ENCODE data around the gene DCAF12L2. TPM values are rescaled to one million over a fixed set of nuclear protein-coding genes. Genes with fewer than 3 reads are reported as not detected.

The DCAF12L2 gene
- total RNA-seq, 6 experiments from 2014 or later: not detected

- Mint-ChIP-seq H3K27me3 (ENCODE audit: insufficient read depth) (no peaks in the 10 kb centered on the region), H3K27ac (no peak overlapping the region), H3K9me3 (peaks cover 5% of the 10 kb centered on the region; the same call in 1 of the 2 replicates), H3K4me3 (no peak overlapping the region), H3K36me3 (ENCODE audit: low read depth) (no peaks in the 10 kb centered on the region), H3K4me1 (ENCODE audit: low read depth) (no peaks in the 10 kb centered on the region)
- no peak for DNase-seq
- no peak for TF ChIP-seq CTCF (IDR thresholded peaks at IDR 0.05)
These were observed 1.2 kb downstream of the DCAF12L2 start for GRCh38 chrX:126164689-126165400.

GRCh38 chrX:126164226-126164625 is 1.9 kb downstream of the DCAF12L2 start:
- no peak overlapping the region for H3K4me3 Mint-ChIP-seq
- TF ChIP-seq CTCF (IDR thresholded peaks at IDR 0.05): no peak
- no peaks in the 10 kb centered on the region for H3K36me3 Mint-ChIP-seq (ENCODE audit: low read depth)
- no peak for DNase-seq
- peaks cover 5% of the 10 kb centered on the region; the same call in 1 of the 2 replicates for H3K9me3 Mint-ChIP-seq
- H3K27me3 Mint-ChIP-seq (ENCODE audit: insufficient read depth): no peaks in the 10 kb centered on the region
- no peaks in the 10 kb centered on the region for H3K4me1 Mint-ChIP-seq (ENCODE audit: low read depth)
- H3K27ac Mint-ChIP-seq: no peak overlapping the region

GRCh38 chrX:126141014-126141413 is 25.1 kb downstream of the DCAF12L2 start:
- H3K27ac Mint-ChIP-seq: no peak overlapping the region
- no peaks in the 10 kb centered on the region for H3K36me3 Mint-ChIP-seq (ENCODE audit: low read depth)
- no peak for DNase-seq
- peaks cover 19% of the 10 kb centered on the region for H3K9me3 Mint-ChIP-seq
- no peaks in the 10 kb centered on the region; the same call in 1 of the 2 replicates for H3K27me3 Mint-ChIP-seq (ENCODE audit: insufficient read depth)
- H3K4me3 Mint-ChIP-seq: no peak overlapping the region
- no peaks in the 10 kb centered on the region for H3K4me1 Mint-ChIP-seq (ENCODE audit: low read depth)
- TF ChIP-seq CTCF (IDR thresholded peaks at IDR 0.05): no peak

- H3K4me1 Mint-ChIP-seq (ENCODE audit: low read depth): no peaks in the 10 kb centered on the region
- H3K36me3 Mint-ChIP-seq (ENCODE audit: low read depth): no peaks in the 10 kb centered on the region
- H3K9me3 Mint-ChIP-seq: peaks cover 23% of the 10 kb centered on the region
- no peaks in the 10 kb centered on the region; the same call in 1 of the 2 replicates for H3K27me3 Mint-ChIP-seq (ENCODE audit: insufficient read depth)
- H3K27ac Mint-ChIP-seq: no peak overlapping the region
- H3K4me3 Mint-ChIP-seq: no peak overlapping the region
- TF ChIP-seq CTCF (IDR thresholded peaks at IDR 0.05): no peak
- DNase-seq: no peak
These were observed 28.2 kb downstream of the DCAF12L2 start for GRCh38 chrX:126137899-126138298.

GRCh38 chrX:126124721-126125120 is 41.4 kb downstream of the DCAF12L2 start:
- H3K27me3 Mint-ChIP-seq (ENCODE audit: insufficient read depth): no peaks in the 10 kb centered on the region
- DNase-seq: no peak
- H3K4me3 Mint-ChIP-seq: no peak overlapping the region

More at GRCh38 chrX:126124721-126125120, 41.4 kb downstream of the DCAF12L2 start:
- Mint-ChIP-seq H3K4me1 (ENCODE audit: low read depth) (no peaks in the 10 kb centered on the region), H3K9me3 (peaks cover 3% of the 10 kb centered on the region), H3K27ac (no peak overlapping the region), H3K36me3 (ENCODE audit: low read depth) (no peaks in the 10 kb centered on the region)
- no peak for TF ChIP-seq CTCF (IDR thresholded peaks at IDR 0.05)
